Measurements from ENCODE around the gene PDK2.

PDK2 gene

DNA sequence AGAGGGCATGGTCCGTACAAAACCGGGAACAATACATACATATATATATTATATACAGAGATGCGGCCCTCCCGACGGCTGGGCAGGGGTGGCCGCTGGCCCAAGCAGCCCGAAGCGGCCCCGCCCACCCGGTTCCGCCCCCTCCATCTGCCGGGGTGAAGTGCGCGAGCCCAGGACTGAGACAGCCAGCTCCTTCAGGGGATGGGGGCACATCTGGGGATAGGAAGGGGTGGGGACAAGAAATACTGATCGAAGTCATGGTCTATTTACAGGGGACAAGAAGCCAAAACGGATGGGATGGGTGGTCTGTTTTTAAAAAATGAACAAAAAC, 38.6 kb downstream of the PDK2 start:
- peaks cover 3% of the 10 kb centered on the region for H3K27me3 ChIP-seq (ENCODE audit: insufficient read depth, low read length, poor library complexity)
- no peak overlapping the region for H3K4me2 ChIP-seq (ENCODE audit: insufficient read depth, low read length)
- H3K79me2 ChIP-seq (ENCODE audit: insufficient read depth, low read length): no peaks in the 10 kb centered on the region
- H3K36me3 ChIP-seq (ENCODE audit: insufficient read depth, low read length): peaks cover 42% of the 10 kb centered on the region
- ATAC-seq (ENCODE audit: insufficient read depth, low read depth): no peak
- no peak overlapping the region for H3K9ac ChIP-seq (ENCODE audit: low read depth, low read length)
- no peaks in the 10 kb centered on the region for H3K4me1 ChIP-seq (ENCODE audit: insufficient read depth, low read length)
- peaks cover 27% of the 10 kb centered on the region for H4K20me1 ChIP-seq (ENCODE audit: insufficient read depth, low read length)
- no peaks in the 10 kb centered on the region for H3K9me3 ChIP-seq (ENCODE audit: insufficient read depth, low read length, severe bottlenecking)
- no peak overlapping the region for H3K27ac ChIP-seq (ENCODE audit: low read length)
- TF ChIP-seq EZH2 (IDR thresholded peaks at IDR 0.05; ENCODE audit: borderline replicate concordance, low read depth, low read length, severe bottlenecking): no peak
- TF ChIP-seq, protein P1, sequence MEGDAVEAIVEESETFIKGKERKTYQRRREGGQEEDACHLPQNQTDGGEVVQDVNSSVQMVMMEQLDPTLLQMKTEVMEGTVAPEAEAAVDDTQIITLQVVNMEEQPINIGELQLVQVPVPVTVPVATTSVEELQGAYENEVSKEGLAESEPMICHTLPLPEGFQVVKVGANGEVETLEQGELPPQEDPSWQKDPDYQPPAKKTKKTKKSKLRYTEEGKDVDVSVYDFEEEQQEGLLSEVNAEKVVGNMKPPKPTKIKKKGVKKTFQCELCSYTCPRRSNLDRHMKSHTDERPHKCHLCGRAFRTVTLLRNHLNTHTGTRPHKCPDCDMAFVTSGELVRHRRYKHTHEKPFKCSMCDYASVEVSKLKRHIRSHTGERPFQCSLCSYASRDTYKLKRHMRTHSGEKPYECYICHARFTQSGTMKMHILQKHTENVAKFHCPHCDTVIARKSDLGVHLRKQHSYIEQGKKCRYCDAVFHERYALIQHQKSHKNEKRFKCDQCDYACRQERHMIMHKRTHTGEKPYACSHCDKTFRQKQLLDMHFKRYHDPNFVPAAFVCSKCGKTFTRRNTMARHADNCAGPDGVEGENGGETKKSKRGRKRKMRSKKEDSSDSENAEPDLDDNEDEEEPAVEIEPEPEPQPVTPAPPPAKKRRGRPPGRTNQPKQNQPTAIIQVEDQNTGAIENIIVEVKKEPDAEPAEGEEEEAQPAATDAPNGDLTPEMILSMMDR (IDR thresholded peaks at IDR 0.05; ENCODE audit: borderline replicate concordance, extremely low read depth, low read length, poor library complexity, severe bottlenecking): no peak
- no peak overlapping the region for H2AFZ ChIP-seq (ENCODE audit: low read depth, low read length)
- no peak overlapping the region for H3K4me3 ChIP-seq (ENCODE audit: low read depth in 1 of 2, low read length in 2 of 2)
- DNase-seq: no peak

- H3K79me2 ChIP-seq (ENCODE audit: insufficient read depth, low read length): no peaks in the 10 kb centered on the region
- H3K27me3 ChIP-seq (ENCODE audit: insufficient read depth, low read length, poor library complexity): no peaks in the 10 kb centered on the region
- TF ChIP-seq, protein P1 (IDR thresholded peaks at IDR 0.05; ENCODE audit: borderline replicate concordance, extremely low read depth, low read length, poor library complexity, severe bottlenecking): no peak
- no peak for TF ChIP-seq EZH2 (IDR thresholded peaks at IDR 0.05; ENCODE audit: borderline replicate concordance, low read depth, low read length, severe bottlenecking)
- DNase-seq (no peak), ATAC-seq (ENCODE audit: insufficient read depth, low read depth) (no peak)
- peaks cover 34% of the 10 kb centered on the region for H4K20me1 ChIP-seq (ENCODE audit: insufficient read depth, low read length)
- no peak overlapping the region for H3K27ac ChIP-seq (ENCODE audit: low read length)
- H3K4me2 ChIP-seq (ENCODE audit: insufficient read depth, low read length): no peak overlapping the region
- no peaks in the 10 kb centered on the region for H3K4me1 ChIP-seq (ENCODE audit: insufficient read depth, low read length)
- peaks cover 49% of the 10 kb centered on the region for H3K36me3 ChIP-seq (ENCODE audit: insufficient read depth, low read length)
- H3K9me3 ChIP-seq (ENCODE audit: insufficient read depth, low read length, severe bottlenecking): no peaks in the 10 kb centered on the region
- no peak overlapping the region for H3K9ac ChIP-seq (ENCODE audit: low read depth, low read length)
- H3K4me3 ChIP-seq (ENCODE audit: low read depth in 1 of 2, low read length in 2 of 2): no peak overlapping the region
- no peak overlapping the region for H2AFZ ChIP-seq (ENCODE audit: low read depth, low read length)
Measured at GRCh38 chr17:50134206-50135110, 39.3 kb downstream of the PDK2 start.

DNA sequence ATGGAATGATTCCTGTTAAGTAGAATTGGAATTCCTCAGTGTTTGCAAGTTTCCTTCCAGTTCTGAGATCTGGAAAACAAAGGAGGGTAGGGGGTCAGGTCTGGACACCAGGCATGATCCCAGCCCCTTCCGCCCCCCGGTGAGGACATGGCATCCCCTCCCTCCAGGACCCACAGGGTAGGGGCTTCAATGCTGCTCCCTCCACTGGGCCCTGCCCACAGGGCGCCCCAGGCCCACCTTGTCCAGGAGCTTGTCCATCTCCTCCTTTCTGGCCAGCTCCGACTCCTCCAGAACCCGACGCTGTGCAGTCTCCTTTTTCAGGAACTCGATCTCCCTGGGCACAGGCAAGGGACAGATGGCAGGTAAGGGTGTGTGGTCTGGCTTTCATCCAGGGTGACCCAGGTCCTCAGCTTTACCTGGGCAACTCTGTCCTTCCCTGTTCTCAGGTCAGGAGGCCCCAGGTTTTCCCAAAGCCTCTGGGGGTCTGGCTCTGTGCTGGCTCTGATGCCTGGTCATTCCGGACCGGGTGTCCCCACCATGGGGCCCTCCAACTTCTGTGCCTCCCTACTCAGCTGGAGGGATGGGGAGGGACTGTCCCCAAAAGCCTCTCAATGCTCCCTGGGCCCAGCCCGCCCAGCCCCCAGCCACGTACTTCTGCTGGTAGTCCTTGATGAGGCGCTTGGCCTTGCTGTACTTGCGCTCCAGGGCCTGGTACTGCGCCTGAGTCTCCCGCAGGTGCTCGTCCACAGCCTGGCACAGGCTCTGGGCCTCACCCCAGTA, 40.4 kb downstream of the PDK2 start:
- ATAC-seq (ENCODE audit: insufficient read depth, low read depth) (no peak), DNase-seq (no peak)
- no peak overlapping the region for H3K4me2 ChIP-seq (ENCODE audit: insufficient read depth, low read length)
- peaks cover 44% of the 10 kb centered on the region for H4K20me1 ChIP-seq (ENCODE audit: insufficient read depth, low read length)
- H3K9ac ChIP-seq (ENCODE audit: low read depth, low read length): no peak overlapping the region
- peaks cover 60% of the 10 kb centered on the region for H3K36me3 ChIP-seq (ENCODE audit: insufficient read depth, low read length)
- no peak overlapping the region for H2AFZ ChIP-seq (ENCODE audit: low read depth, low read length)
- TF ChIP-seq, protein P1 (IDR thresholded peaks at IDR 0.05; ENCODE audit: borderline replicate concordance, extremely low read depth, low read length, poor library complexity, severe bottlenecking): no peak
- TF ChIP-seq EZH2 (IDR thresholded peaks at IDR 0.05; ENCODE audit: borderline replicate concordance, low read depth, low read length, severe bottlenecking): no peak
- peaks cover 6% of the 10 kb centered on the region for H3K4me1 ChIP-seq (ENCODE audit: insufficient read depth, low read length)
- no peaks in the 10 kb centered on the region for H3K79me2 ChIP-seq (ENCODE audit: insufficient read depth, low read length)
- H3K27me3 ChIP-seq (ENCODE audit: insufficient read depth, low read length, poor library complexity): no peaks in the 10 kb centered on the region
- no peak overlapping the region for H3K27ac ChIP-seq (ENCODE audit: low read length)
- no peaks in the 10 kb centered on the region for H3K9me3 ChIP-seq (ENCODE audit: insufficient read depth, low read length, severe bottlenecking)
- H3K4me3 ChIP-seq (ENCODE audit: low read depth in 1 of 2, low read length in 2 of 2): no peak overlapping the region
